ENCODE results near the gene NCOA7.
"Not testable (repeated sequence)": the region's sequence is repeated elsewhere in the genome, so short reads cannot be mapped to it uniquely, and the experiment has no call there.

NCOA7 gene

GRCh38 chr6:125842091-125842626 lies 51.4 kb downstream of the NCOA7 start:
- DNase-seq: no peak

GRCh38 chr6:125843593-125843992 lies 52.8 kb downstream of the NCOA7 start:
- no peak for DNase-seq

- no peak for DNase-seq
These were observed 54.2 kb downstream of the NCOA7 start for GRCh38 chr6:125844989-125845388.

- DNase-seq: no peak
These were observed 55.7 kb downstream of the NCOA7 start for GRCh38 chr6:125846292-125847024.

- not testable (repeated sequence) for DNase-seq
These were observed 57.5 kb downstream of the NCOA7 start for GRCh38 chr6:125848286-125848685.

- DNase-seq: no peak
These were observed 59.6 kb downstream of the NCOA7 start for GRCh38 chr6:125850361-125850760.

- DNase-seq: no peak
These were observed 61.8 kb downstream of the NCOA7 start for GRCh38 chr6:125852587-125852986.

GRCh38 chr6:125853168-125853567 lies 62.4 kb downstream of the NCOA7 start:
- no peak for DNase-seq

GRCh38 chr6:125853756-125854155 lies 63.0 kb downstream of the NCOA7 start:
- no peak for DNase-seq

GRCh38 chr6:125854355-125854754 lies 63.6 kb downstream of the NCOA7 start:
- no peak for DNase-seq

- DNase-seq: no peak
These were observed 65.0 kb downstream of the NCOA7 start for GRCh38 chr6:125855783-125856182.

GRCh38 chr6:125857846-125858245 lies 67.1 kb downstream of the NCOA7 start:
- no peak for DNase-seq

- DNase-seq: peak; percentile 18
These were observed 67.9 kb downstream of the NCOA7 start for GRCh38 chr6:125858427-125859320.

- DNase-seq: no peak
These were observed 69.0 kb downstream of the NCOA7 start for GRCh38 chr6:125859727-125860126.

- no peak for DNase-seq
These were observed 72.3 kb downstream of the NCOA7 start for GRCh38 chr6:125863023-125863422.

GRCh38 chr6:125865015-125865414 lies 74.3 kb downstream of the NCOA7 start:
- no peak for DNase-seq

GRCh38 chr6:125866433-125866832 lies 75.7 kb downstream of the NCOA7 start:
- DNase-seq: no peak

- no peak for DNase-seq
These were observed 76.8 kb downstream of the NCOA7 start for GRCh38 chr6:125867483-125867942.

- no peak for DNase-seq
These were observed 77.5 kb downstream of the NCOA7 start for GRCh38 chr6:125868252-125868651.

GRCh38 chr6:125868678-125869395 lies 78.1 kb downstream of the NCOA7 start:
- DNase-seq: no peak

GRCh38 chr6:125869427-125869826 lies 78.7 kb downstream of the NCOA7 start:
- no peak for DNase-seq

- DNase-seq: no peak
These were observed 80.6 kb downstream of the NCOA7 start for GRCh38 chr6:125871365-125871764.

All from CD4-positive, alpha-beta T cell treated with Interleukin-15 for 1 hour (primary cell).